RWPE1 (cell line): ENCODE measurements around the gene FABP3.
A peak's percentile ranks its signal among the peaks of the same experiment; 100 is the strongest.

Experiments
- CTCF ChIA-PET: fragments of 350-600 bp; sonication (Branson Sonifier 250); formaldehyde crosslinking; extraction: SDS; loops from one replicate; lab custom pipeline; 2021; lab: Yijun Ruan, JAX
- POLR2A ChIA-PET: fragments of 400-600 bp; formaldehyde crosslinking; extraction: SDS; loops from one replicate; lab custom pipeline; 2020; ENCODE audit warnings: antibody characterized with exemption; ENCODE audit not compliant: low non-redundant PET; lab: Yijun Ruan, JAX
- DNase-seq: peaks from one replicate; pipeline ENCODE4 v3.0.0; 2012; ENCODE audit warnings: low spot score
- H3K27ac ChIP-seq: fragments of 450-650 bp; 2 replicates; pipeline ENCODE4 v1.5.1; 2017
- CTCF ChIP-seq: fragments of 450-650 bp; conservative IDR thresholded peaks from 2 replicates; pipeline ENCODE4 v1.5.1; 2017; ENCODE audit warnings: low read depth, mild to moderate bottlenecking

The FABP3 gene

GRCh38 chr1:31373897-31374486 is 1.1 kb upstream of the FABP3 start:
- no peak for DNase-seq
- ChIA-PET CTCF (interaction anchor here (1.5 kb wide), 1 partner anchor 21 kb away, joined by 5 read pairs; no protein-coding TSS in a partner anchor), POLR2A (no interaction called here)
- H3K27ac ChIP-seq, result peak overlapping the region; percentile 89
- no peak for TF ChIP-seq CTCF

DNA sequence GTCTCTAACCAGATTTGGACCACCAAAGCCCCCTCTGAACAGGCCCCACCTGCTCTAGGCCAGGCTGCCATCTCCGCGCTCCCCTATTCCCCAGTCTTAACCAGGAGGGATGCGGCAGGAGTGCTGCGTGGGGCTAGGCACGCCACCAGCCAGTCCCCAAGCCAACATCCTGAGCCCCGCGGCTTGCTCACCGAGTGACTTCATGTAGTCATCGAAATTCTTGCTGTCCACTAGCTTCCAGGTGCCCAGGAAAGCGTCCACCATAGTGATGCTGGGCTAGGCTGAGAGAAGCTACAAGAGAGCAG is 173 bp downstream of the FABP3 start:
- no peak for DNase-seq
- no peak for TF ChIP-seq CTCF
- ChIA-PET POLR2A (no interaction called here), CTCF (interaction anchor here (0.8 to 1.5 kb wide), 2 partner anchors 22 to 191 kb away, joined by 4 to 5 read pairs; no protein-coding TSS in a partner anchor)
- peak overlapping the region; percentile 89 for H3K27ac ChIP-seq

GRCh38 chr1:31372051-31372450 is 825 bp downstream of the FABP3 start:
- TF ChIP-seq CTCF, result no peak
- DNase-seq, result no peak
- H3K27ac ChIP-seq, result peak overlapping the region; percentile 89
- ChIA-PET CTCF (no interaction called here), POLR2A (no interaction called here)

DNA sequence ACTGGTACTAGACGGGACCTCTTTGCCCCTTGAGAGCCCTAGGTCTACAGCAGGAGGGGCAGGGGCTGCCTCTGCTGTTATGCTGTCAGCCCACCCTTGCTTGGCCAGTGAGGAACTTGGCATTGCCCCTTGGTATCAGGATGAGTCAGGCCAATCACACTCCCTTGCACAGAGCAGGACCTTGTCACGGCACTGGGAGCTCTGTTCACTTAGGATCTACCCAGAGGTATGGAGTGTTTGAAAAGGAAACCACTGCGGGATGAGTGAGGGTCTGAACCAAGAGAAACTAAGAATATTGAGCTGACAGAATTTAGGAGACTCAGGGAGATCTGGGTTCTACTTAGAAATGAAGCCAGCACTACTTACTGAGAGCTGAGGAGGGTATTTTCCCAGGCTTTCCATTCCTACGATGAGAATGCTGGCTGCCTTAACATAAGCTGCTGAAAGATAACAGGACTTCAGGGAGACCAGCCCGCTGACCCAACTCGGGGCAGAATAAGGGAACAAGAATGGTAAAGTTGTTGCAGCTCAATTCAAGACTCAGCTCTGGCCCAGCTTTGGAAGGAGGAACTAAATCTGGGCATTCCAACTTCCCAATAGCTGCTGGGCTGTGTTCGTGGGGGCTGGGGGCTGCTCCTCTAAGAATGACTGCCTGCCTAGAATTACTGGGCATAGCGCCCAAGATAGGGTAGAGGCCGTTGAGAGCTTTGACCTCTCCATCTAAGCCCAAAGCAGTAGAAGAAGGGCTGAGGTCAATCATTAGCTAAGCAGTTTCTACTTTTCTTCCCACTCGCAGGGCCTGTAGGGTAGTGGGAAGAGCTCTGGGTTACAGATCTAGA is 1.5 kb downstream of the FABP3 start:
- no peak overlapping the region for H3K27ac ChIP-seq
- TF ChIP-seq CTCF, result no peak
- POLR2A ChIA-PET, result no interaction called here
- no peak for DNase-seq
- CTCF ChIA-PET, result no interaction called here

DNA sequence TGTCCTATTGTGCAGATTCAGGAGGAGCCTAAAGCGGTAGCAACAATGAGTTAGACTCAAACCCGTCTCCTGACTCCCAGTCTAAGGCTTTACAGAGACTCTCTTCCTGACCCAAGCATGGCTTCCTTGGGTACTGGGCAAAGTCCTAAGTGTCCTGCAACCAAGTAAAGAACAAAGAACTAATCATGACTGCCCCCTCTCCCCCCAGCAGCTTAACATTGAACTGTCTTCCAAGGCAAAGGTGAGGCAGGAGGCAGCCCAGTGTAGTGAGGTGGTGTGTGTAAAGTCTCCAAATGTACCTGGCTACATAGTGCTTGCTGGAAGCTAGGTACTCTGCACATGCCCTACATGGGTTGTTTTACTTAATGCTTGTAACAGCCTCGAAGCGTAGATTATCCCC is 2.3 kb downstream of the FABP3 start:
- POLR2A ChIA-PET, result no interaction called here
- TF ChIP-seq CTCF, result no peak
- CTCF ChIA-PET, result interaction anchor here (1.2 kb wide), 1 partner anchor 187 kb away, joined by 3 read pairs; no protein-coding TSS in a partner anchor
- DNase-seq, result no peak
- no peak overlapping the region for H3K27ac ChIP-seq

GRCh38 chr1:31370021-31370420 is 2.9 kb downstream of the FABP3 start:
- TF ChIP-seq CTCF, result no peak
- no peak overlapping the region for H3K27ac ChIP-seq
- no peak for DNase-seq
- POLR2A ChIA-PET, result no interaction called here
- CTCF ChIA-PET, result interaction anchor here (0.6 to 1.2 kb wide), 3 partner anchors 9 to 186 kb away, joined by 3 read pairs; no protein-coding TSS in a partner anchor
